RWPE2 (cell line): ENCODE measurements around the gene TRAPPC3.

Experiments
- ATAC-seq: fragments of 200-7000 bp; cut with Tn5 transposase; 3 replicates; pipeline ENCODE4 v1.9.1; 2021; ENCODE audit warnings: low read depth
- DNase-seq: peaks from one replicate; pipeline ENCODE4 v3.0.0-alpha.2; 2020; ENCODE audit warnings: low spot score
- H3K27ac ChIP-seq: fragments of 450-650 bp; 2 replicates; pipeline ENCODE4 v1.5.1; 2017; ENCODE audit warnings: mild to moderate bottlenecking; ENCODE audit not compliant: poor library complexity, severe bottlenecking
- H3K27me3 ChIP-seq: fragments of 250-450 bp; sonication (Bioruptor Pico); 2 replicates; pipeline ENCODE4 v1.5.1; 2021; ENCODE audit warnings: mild to moderate bottlenecking, moderate library complexity; ENCODE audit not compliant: insufficient read depth, poor library complexity, severe bottlenecking
- H3K36me3 ChIP-seq: fragments of 250-450 bp; sonication (Bioruptor Pico); 2 replicates; pipeline ENCODE4 v1.5.1; 2020; ENCODE audit warnings: low read depth, mild to moderate bottlenecking, moderate library complexity
- H3K4me1 ChIP-seq: fragments of 250-450 bp; sonication (Bioruptor Pico); 2 replicates; pipeline ENCODE4 v1.5.1; 2021; ENCODE audit warnings: mild to moderate bottlenecking, moderate library complexity; ENCODE audit not compliant: insufficient read depth, poor library complexity, severe bottlenecking
- H3K4me3 ChIP-seq: fragments of 250-450 bp; sonication (Bioruptor Pico); 2 replicates; pipeline ENCODE4 v1.5.1; 2021; ENCODE audit warnings: mild to moderate bottlenecking, moderate library complexity; ENCODE audit not compliant: severe bottlenecking
- H3K9me3 ChIP-seq: fragments of 250-450 bp; sonication (Bioruptor Pico); 2 replicates; pipeline ENCODE4 v1.5.1; 2021; ENCODE audit warnings: mild to moderate bottlenecking, moderate library complexity; ENCODE audit not compliant: severe bottlenecking
- TF ChIP-seq, protein P1 (sequence below): fragments of 450-650 bp; IDR thresholded peaks from one replicate; pipeline ENCODE4 v1.5.1; 2017; ENCODE audit warnings: mild to moderate bottlenecking, moderate library complexity; ENCODE audit not compliant: poor library complexity, severe bottlenecking

TRAPPC3 gene

DNA sequence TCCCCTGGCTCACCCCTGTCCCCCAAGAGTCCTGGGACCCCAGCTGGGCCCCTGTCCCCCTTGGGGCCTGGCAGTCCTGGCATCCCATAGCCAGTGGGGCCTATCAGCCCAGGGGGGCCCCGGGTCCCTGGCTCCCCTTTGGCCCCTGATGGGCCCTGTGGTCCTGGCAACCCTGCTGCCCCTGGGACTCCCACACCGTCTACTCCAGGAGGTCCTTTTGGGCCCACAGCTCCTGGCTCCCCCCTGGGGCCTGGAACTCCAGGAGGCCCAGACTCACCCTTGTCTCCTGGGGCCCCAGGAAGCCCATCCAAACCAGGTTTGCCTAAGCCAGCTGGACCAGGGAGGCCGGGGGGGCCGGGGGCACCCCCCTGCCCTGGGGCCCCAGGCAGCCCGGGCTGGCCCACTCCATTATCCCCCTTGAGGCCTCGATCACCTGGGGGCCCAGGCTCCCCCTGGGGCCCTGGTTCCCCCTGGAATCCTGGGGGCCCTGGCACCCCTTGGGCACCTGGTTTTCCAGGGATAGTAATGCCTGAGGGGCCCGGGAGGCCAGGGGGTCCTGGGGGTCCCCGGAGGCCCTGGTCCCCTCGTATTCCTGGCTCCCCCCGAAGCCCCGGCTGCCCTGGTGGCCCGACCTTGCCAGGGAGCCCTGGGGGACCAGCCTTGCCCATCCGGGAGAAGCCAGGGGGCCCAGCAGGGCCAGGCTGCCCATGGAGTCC lies 50.5 kb downstream of the TRAPPC3 start:
- DNase-seq (no peak), ATAC-seq (no peak)
- H3K27me3 ChIP-seq: no peaks in the 10 kb centered on the region
- H3K4me1 ChIP-seq: no peaks in the 10 kb centered on the region
- H3K4me3 ChIP-seq: no peak overlapping the region
- H3K9me3 ChIP-seq: no peaks in the 10 kb centered on the region
- no peak overlapping the region for H3K27ac ChIP-seq
- peaks cover 10% of the 10 kb centered on the region for H3K36me3 ChIP-seq
- TF ChIP-seq, protein P1, sequence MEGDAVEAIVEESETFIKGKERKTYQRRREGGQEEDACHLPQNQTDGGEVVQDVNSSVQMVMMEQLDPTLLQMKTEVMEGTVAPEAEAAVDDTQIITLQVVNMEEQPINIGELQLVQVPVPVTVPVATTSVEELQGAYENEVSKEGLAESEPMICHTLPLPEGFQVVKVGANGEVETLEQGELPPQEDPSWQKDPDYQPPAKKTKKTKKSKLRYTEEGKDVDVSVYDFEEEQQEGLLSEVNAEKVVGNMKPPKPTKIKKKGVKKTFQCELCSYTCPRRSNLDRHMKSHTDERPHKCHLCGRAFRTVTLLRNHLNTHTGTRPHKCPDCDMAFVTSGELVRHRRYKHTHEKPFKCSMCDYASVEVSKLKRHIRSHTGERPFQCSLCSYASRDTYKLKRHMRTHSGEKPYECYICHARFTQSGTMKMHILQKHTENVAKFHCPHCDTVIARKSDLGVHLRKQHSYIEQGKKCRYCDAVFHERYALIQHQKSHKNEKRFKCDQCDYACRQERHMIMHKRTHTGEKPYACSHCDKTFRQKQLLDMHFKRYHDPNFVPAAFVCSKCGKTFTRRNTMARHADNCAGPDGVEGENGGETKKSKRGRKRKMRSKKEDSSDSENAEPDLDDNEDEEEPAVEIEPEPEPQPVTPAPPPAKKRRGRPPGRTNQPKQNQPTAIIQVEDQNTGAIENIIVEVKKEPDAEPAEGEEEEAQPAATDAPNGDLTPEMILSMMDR: no peak

DNA sequence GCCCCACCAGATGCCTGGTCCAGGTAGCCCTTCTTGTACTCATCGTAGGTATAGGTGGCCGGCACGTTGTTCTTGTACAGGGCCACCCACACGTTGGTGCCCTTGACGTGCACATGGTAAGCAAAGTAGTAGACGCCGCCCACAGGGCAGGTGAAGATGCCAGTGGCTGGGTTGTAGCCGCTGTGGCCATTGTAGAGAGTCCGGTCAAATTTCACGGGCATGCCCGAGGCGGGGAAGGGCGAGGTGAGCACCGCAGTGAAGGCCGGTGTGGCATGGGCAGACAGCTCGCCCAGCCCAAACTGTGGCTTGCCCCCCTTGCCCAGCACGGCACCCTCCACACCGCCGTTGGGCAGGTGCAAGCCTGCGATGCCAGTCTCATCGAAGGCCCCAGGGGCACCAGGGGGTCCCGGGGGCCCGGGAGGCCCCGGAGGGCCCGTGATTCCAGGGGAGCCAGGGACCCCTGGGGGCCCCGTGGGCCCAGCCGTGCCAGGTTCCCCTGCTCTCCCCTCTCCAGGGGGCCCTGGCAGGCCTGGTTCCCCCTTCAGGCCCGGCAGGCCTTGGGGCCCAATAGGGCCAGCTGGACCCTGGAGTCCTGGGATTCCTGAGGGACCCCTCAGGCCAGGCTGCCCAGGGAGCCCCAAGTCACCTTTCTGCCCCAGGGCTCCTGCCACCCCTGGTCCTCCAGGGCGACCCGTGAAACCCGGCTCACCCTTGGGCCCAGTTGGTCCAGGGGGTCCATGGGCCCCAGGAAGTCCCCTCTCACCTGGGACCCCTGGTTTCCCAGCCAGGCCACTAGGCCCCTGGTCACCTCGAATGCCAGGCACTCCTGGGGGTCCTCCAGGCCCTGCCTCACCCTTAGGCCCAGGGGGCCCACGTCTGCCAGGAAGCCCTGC lies 51.3 kb downstream of the TRAPPC3 start:
- H3K9me3 ChIP-seq: no peaks in the 10 kb centered on the region
- ATAC-seq: no peak
- H3K27ac ChIP-seq: no peak overlapping the region
- H3K27me3 ChIP-seq: no peaks in the 10 kb centered on the region
- H3K4me1 ChIP-seq: no peaks in the 10 kb centered on the region
- H3K36me3 ChIP-seq: peaks cover 19% of the 10 kb centered on the region
- TF ChIP-seq, protein P1: no peak
- no peak for DNase-seq
- no peak overlapping the region for H3K4me3 ChIP-seq

DNA sequence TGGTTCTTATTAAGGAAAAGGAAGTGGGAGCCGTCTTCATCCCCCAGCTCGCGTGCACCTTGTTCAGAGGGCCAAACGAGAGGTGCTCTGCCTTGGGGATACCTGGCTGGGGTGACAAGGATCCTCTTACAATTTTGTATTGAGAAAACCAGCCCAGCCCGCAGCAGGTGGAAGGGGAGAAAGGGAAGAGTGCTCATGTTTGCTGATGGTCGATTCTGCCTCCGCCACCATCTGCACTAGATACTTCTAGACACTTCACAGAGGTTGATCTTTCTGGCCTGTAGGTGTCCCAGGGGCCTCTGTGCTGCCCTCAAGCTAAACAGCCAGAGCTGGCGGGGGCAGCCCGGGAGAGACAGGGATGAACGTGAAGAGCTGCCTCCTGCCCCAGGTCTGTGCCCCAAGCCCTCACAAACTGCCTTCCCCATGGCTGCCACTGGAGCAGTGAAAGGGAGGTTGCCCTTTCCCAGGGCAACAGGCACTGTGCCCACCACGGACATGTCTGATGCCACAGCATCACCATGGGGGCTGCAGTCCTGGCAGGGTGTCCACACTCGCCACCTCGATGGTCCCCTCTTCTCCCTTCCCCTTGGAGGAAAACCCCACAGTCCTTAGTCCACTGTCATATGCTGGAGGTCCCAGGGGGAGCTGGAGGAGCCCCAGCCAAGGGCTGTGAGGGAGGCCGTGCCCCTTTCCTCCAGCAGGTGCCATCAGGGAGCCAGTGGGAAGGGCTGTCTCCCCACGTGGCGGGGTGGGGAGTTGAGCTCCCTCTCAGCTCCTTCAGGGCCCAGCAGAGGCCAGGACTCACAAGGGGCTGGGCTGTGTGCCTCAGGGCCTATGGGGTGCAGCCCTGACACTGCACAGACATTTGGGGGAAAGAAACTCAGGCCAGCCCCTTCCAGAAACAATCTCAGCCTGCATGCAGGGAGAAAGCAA lies 52.5 kb downstream of the TRAPPC3 start:
- Histone ChIP-seq H3K27me3 (no peaks in the 10 kb centered on the region), H3K9me3 (no peaks in the 10 kb centered on the region), H3K4me3 (no peak overlapping the region), H3K36me3 (peaks cover 31% of the 10 kb centered on the region), H3K27ac (no peak overlapping the region), H3K4me1 (no peaks in the 10 kb centered on the region)
- TF ChIP-seq, protein P1: peak; percentile 31
- DNase-seq (no peak), ATAC-seq (peak; percentile 48)

DNA sequence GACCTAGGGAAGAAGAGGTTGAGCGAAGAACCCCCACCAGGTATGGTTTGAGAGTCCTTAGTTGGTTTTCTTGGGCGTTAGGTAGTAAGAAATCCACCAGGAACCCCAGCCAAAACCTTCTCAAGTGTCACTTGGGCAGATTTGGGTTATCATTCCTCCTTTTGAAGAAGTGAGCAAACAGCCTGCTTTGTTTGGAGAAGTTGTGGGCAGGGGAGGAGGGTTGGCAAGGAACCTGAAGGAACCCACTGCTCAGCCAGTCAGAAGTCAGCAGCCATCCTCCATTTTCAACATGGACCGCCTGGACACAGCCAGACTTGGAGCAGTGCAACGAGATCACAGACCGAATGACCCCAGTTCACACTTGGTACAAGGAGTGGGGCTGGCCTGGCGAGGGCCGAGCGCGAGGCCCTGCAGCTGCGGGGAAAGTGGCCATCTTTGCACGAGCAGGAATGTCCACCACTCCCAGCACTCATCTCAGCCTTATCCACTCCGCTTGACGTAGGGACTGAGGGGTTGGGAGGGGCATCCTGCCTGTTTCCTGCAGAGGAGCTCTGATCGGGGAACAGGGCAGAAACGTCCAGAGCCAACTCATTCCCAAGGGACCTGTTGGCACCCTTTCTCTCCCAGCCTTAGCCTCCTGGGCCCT lies 53.4 kb downstream of the TRAPPC3 start:
- H3K4me1 ChIP-seq: no peaks in the 10 kb centered on the region

More for the DNA sequence above, 53.4 kb downstream of the TRAPPC3 start:
- no peak for DNase-seq
- H3K9me3 ChIP-seq: no peaks in the 10 kb centered on the region
- ATAC-seq: no peak
- TF ChIP-seq, protein P1: no peak
- H3K27ac ChIP-seq: no peak overlapping the region
- no peaks in the 10 kb centered on the region for H3K27me3 ChIP-seq
- H3K4me3 ChIP-seq: no peak overlapping the region
- peaks cover 39% of the 10 kb centered on the region for H3K36me3 ChIP-seq
